Hepatocyte (in vitro differentiated cells): Measurements from ENCODE around the gene SORCS2.

Experiments
- EZH2 ChIP-seq: fragments of 200-600 bp; sonication (generic); IDR thresholded peaks from 2 replicates; pipeline ENCODE4 v1.6.1; 2016; ENCODE audit warnings: antibody characterized with exemption, mild to moderate bottlenecking, borderline replicate concordance
- EZH2phosphoT487 ChIP-seq: fragments of 200-600 bp; sonication (generic); IDR thresholded peaks from one replicate; pipeline ENCODE4 v1.6.1; 2018; ENCODE audit warnings: antibody characterized with exemption, mild to moderate bottlenecking, low read depth, moderate library complexity; ENCODE audit not compliant: unreplicated experiment, severe bottlenecking
- TF ChIP-seq, protein P1 (sequence below): fragments of 200-600 bp; sonication (generic); IDR thresholded peaks from 2 replicates; pipeline ENCODE4 v1.5.1; 2016; ENCODE audit warnings: antibody characterized with exemption, mild to moderate bottlenecking; ENCODE audit not compliant: poor library complexity

DNA sequence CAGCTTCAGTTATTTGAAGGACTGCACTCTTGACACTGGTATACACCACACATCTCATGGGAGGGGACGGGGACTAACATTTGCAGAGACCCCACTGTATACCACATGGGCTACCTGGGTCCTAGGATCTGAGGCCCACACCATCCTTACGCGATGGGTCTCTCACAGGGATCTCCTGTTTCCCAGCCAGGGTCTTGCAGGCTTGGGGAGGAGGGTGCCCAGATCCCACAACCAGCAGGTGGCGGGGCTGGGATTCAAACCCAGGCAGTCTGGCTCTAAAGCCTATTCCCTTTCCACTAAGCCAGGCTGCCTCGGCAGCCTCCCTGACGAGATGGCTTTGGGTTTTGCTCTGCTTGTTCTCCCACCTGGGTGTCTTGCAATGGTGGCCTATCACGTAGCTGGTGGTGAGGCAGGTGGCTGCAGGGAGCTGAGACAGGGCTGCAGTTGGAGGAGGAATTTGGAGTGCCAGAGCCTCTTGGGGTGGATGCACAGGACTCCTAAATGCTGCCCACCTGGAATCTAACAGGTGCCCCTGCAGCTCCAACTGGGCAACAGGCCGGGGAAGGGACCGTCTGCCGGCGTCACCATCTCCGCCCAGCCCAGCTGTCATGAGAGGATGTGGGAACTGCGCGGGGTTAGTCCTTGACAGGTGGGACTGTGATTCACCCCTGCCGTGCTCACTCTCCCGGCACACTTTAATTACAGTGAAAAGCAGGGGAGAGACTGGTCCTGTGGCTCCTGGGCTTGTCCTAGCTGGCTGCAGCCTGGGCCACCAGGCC is 131.7 kb downstream of the SORCS2 start:
- TF ChIP-seq, protein P1, sequence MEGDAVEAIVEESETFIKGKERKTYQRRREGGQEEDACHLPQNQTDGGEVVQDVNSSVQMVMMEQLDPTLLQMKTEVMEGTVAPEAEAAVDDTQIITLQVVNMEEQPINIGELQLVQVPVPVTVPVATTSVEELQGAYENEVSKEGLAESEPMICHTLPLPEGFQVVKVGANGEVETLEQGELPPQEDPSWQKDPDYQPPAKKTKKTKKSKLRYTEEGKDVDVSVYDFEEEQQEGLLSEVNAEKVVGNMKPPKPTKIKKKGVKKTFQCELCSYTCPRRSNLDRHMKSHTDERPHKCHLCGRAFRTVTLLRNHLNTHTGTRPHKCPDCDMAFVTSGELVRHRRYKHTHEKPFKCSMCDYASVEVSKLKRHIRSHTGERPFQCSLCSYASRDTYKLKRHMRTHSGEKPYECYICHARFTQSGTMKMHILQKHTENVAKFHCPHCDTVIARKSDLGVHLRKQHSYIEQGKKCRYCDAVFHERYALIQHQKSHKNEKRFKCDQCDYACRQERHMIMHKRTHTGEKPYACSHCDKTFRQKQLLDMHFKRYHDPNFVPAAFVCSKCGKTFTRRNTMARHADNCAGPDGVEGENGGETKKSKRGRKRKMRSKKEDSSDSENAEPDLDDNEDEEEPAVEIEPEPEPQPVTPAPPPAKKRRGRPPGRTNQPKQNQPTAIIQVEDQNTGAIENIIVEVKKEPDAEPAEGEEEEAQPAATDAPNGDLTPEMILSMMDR: no peak
- TF ChIP-seq EZH2: no peak
- TF ChIP-seq EZH2phosphoT487: no peak
